Measurements from ENCODE around the gene GGT6.

The GGT6 gene

GRCh38 chr17:4537451-4538235 lies 22.7 kb downstream of the GGT6 start:
- DNase-seq: no peak

- DNase-seq: no peak
These were observed 23.5 kb downstream of the GGT6 start for GRCh38 chr17:4536742-4537411.

- no peak for DNase-seq
These were observed 24.1 kb downstream of the GGT6 start for GRCh38 chr17:4536259-4536741.

GRCh38 chr17:4535667-4536258 lies 24.6 kb downstream of the GGT6 start:
- DNase-seq: no peak

- no peak for DNase-seq
These were observed 25.3 kb downstream of the GGT6 start for GRCh38 chr17:4534928-4535666.

- no peak for DNase-seq
These were observed 25.9 kb downstream of the GGT6 start for GRCh38 chr17:4534515-4534914.

- no peak for DNase-seq
These were observed 26.6 kb downstream of the GGT6 start for GRCh38 chr17:4533523-4534504.

- DNase-seq: no peak
These were observed 27.4 kb downstream of the GGT6 start for GRCh38 chr17:4532860-4533522.

GRCh38 chr17:4531988-4532736 lies 28.2 kb downstream of the GGT6 start:
- no peak for DNase-seq

GRCh38 chr17:4530799-4531730 lies 29.3 kb downstream of the GGT6 start:
- DNase-seq: no peak

GRCh38 chr17:4529533-4530152 lies 30.7 kb downstream of the GGT6 start:
- no peak for DNase-seq

- DNase-seq: no peak
These were observed 32.7 kb downstream of the GGT6 start for GRCh38 chr17:4527566-4528125.

GRCh38 chr17:4527134-4527533 lies 33.2 kb downstream of the GGT6 start:
- DNase-seq: no peak

- no peak for DNase-seq
These were observed 34.5 kb downstream of the GGT6 start for GRCh38 chr17:4525691-4526397.

GRCh38 chr17:4523946-4524345 lies 36.4 kb downstream of the GGT6 start:
- no peak for DNase-seq

- DNase-seq: no peak
These were observed 37.7 kb downstream of the GGT6 start for GRCh38 chr17:4522661-4523060.

GRCh38 chr17:4520894-4521600 lies 39.3 kb downstream of the GGT6 start:
- DNase-seq: no peak

Data from NCI-H1092 treated with DMSO at 0.1 percent for 48 hours (cell line).